ENCODE results near the gene VNN1. TPM values are rescaled to one million over a fixed set of nuclear protein-coding genes. Genes with fewer than 3 reads are reported as not detected.
"Not testable (repeated sequence)": the region's sequence is repeated elsewhere in the genome, so short reads cannot be mapped to it uniquely, and the experiment has no call there.

The VNN1 gene
- polyA plus RNA-seq, 2 donors, result 0.28 to 0.29 TPM

GRCh38 chr6:132708771-132709170, 5.1 kb downstream of the VNN1 start:
- Histone ChIP-seq H3K9me3 (ENCODE audit: control insufficient read depth in 2 of 2, insufficient read depth in 1 of 2, low read depth in 1 of 2, low read length in 1 of 2) (no peaks in the 10 kb centered on the region), H3K36me3 (ENCODE audit: control insufficient read depth in 2 of 2, insufficient read depth in 2 of 2, low read length in 1 of 2) (no peaks in the 10 kb centered on the region), H3K4me1 (ENCODE audit: control insufficient read depth in 2 of 2, insufficient read depth in 2 of 2, low read length in 1 of 2) (no peaks in the 10 kb centered on the region), H3K27ac (ENCODE audit: low read depth in 2 of 2, low read length in 1 of 2) (no peak overlapping the region), H3K4me3 (ENCODE audit: low read depth in 1 of 2, low read length in 2 of 2) (no peak overlapping the region), H3K27me3 (ENCODE audit: control insufficient read depth in 1 of 2, insufficient read depth in 2 of 2, low read length in 2 of 2) (no peaks in the 10 kb centered on the region)
- WGBS, 2 donors, result 88 to 91% methylated on average over 3 of the region's 3 CpGs

GRCh38 chr6:132708002-132708401, 5.9 kb downstream of the VNN1 start:
- H3K4me1 ChIP-seq (ENCODE audit: control insufficient read depth in 2 of 2, insufficient read depth in 2 of 2, low read length in 1 of 2), result no peaks in the 10 kb centered on the region
- no peaks in the 10 kb centered on the region for H3K36me3 ChIP-seq (ENCODE audit: control insufficient read depth in 2 of 2, insufficient read depth in 2 of 2, low read length in 1 of 2)
- no peak overlapping the region for H3K27ac ChIP-seq (ENCODE audit: low read depth in 2 of 2, low read length in 1 of 2)
- no peak overlapping the region for H3K4me3 ChIP-seq (ENCODE audit: low read depth in 1 of 2, low read length in 2 of 2)
- no peaks in the 10 kb centered on the region for H3K9me3 ChIP-seq (ENCODE audit: control insufficient read depth in 2 of 2, insufficient read depth in 1 of 2, low read depth in 1 of 2, low read length in 1 of 2)
- no peaks in the 10 kb centered on the region for H3K27me3 ChIP-seq (ENCODE audit: control insufficient read depth in 1 of 2, insufficient read depth in 2 of 2, low read length in 2 of 2)

- H3K4me1 ChIP-seq (ENCODE audit: control insufficient read depth in 2 of 2, insufficient read depth in 2 of 2, low read length in 1 of 2); H3K36me3 ChIP-seq (ENCODE audit: control insufficient read depth in 2 of 2, insufficient read depth in 2 of 2, low read length in 1 of 2); H3K27ac ChIP-seq (ENCODE audit: low read depth in 2 of 2, low read length in 1 of 2); H3K4me3 ChIP-seq (ENCODE audit: low read depth in 1 of 2, low read length in 2 of 2); H3K9me3 ChIP-seq (ENCODE audit: control insufficient read depth in 2 of 2, insufficient read depth in 1 of 2, low read depth in 1 of 2, low read length in 1 of 2); H3K27me3 ChIP-seq (ENCODE audit: control insufficient read depth in 1 of 2, insufficient read depth in 2 of 2, low read length in 2 of 2): not testable (repeated sequence)
- 80 to 86% methylated on average over 4 of the region's 4 CpGs for WGBS, 2 donors
Observed at GRCh38 chr6:132706756-132707155, 7.1 kb downstream of the VNN1 start.

GRCh38 chr6:132703936-132704335, 9.9 kb downstream of the VNN1 start:
- no peak overlapping the region for H3K4me3 ChIP-seq (ENCODE audit: low read depth in 1 of 2, low read length in 2 of 2)

GRCh38 chr6:132698608-132699007, 15.2 kb downstream of the VNN1 start:
- no peaks in the 10 kb centered on the region for H3K36me3 ChIP-seq (ENCODE audit: control insufficient read depth in 2 of 2, insufficient read depth in 2 of 2, low read length in 1 of 2)
- H3K27ac ChIP-seq (ENCODE audit: low read depth in 2 of 2, low read length in 1 of 2), result no peak overlapping the region
- 17 to 67% methylated on average over 1 of the region's 1 CpG for WGBS, 2 donors
- H3K9me3 ChIP-seq (ENCODE audit: control insufficient read depth in 2 of 2, insufficient read depth in 1 of 2, low read depth in 1 of 2, low read length in 1 of 2), result no peaks in the 10 kb centered on the region
- H3K4me3 ChIP-seq (ENCODE audit: low read depth in 1 of 2, low read length in 2 of 2), result no peak overlapping the region
- H3K4me1 ChIP-seq (ENCODE audit: control insufficient read depth in 2 of 2, insufficient read depth in 2 of 2, low read length in 1 of 2), result no peaks in the 10 kb centered on the region
- H3K27me3 ChIP-seq (ENCODE audit: control insufficient read depth in 1 of 2, insufficient read depth in 2 of 2, low read length in 2 of 2), result no peaks in the 10 kb centered on the region

More at GRCh38 chr6:132703936-132704335, 9.9 kb downstream of the VNN1 start:
- H3K27ac ChIP-seq (ENCODE audit: low read depth in 2 of 2, low read length in 1 of 2), result no peak overlapping the region
- no peaks in the 10 kb centered on the region for H3K36me3 ChIP-seq (ENCODE audit: control insufficient read depth in 2 of 2, insufficient read depth in 2 of 2, low read length in 1 of 2)
- H3K27me3 ChIP-seq (ENCODE audit: control insufficient read depth in 1 of 2, insufficient read depth in 2 of 2, low read length in 2 of 2), result no peaks in the 10 kb centered on the region
- H3K9me3 ChIP-seq (ENCODE audit: control insufficient read depth in 2 of 2, insufficient read depth in 1 of 2, low read depth in 1 of 2, low read length in 1 of 2), result no peaks in the 10 kb centered on the region
- H3K4me1 ChIP-seq (ENCODE audit: control insufficient read depth in 2 of 2, insufficient read depth in 2 of 2, low read length in 1 of 2), result no peaks in the 10 kb centered on the region

- WGBS, 2 donors, result 18 to 32% methylated on average over 1 of the region's 1 CpG
- Histone ChIP-seq H3K4me1 (ENCODE audit: control insufficient read depth in 2 of 2, insufficient read depth in 2 of 2, low read length in 1 of 2) (no peaks in the 10 kb centered on the region), H3K36me3 (ENCODE audit: control insufficient read depth in 2 of 2, insufficient read depth in 2 of 2, low read length in 1 of 2) (no peaks in the 10 kb centered on the region), H3K4me3 (ENCODE audit: low read depth in 1 of 2, low read length in 2 of 2) (no peak overlapping the region), H3K27ac (ENCODE audit: low read depth in 2 of 2, low read length in 1 of 2) (no peak overlapping the region), H3K9me3 (ENCODE audit: control insufficient read depth in 2 of 2, insufficient read depth in 1 of 2, low read depth in 1 of 2, low read length in 1 of 2) (no peaks in the 10 kb centered on the region), H3K27me3 (ENCODE audit: control insufficient read depth in 1 of 2, insufficient read depth in 2 of 2, low read length in 2 of 2) (no peaks in the 10 kb centered on the region)
Observed at GRCh38 chr6:132695773-132696172, 18.1 kb downstream of the VNN1 start.

GRCh38 chr6:132693478-132693877, 20.4 kb downstream of the VNN1 start:
- no peaks in the 10 kb centered on the region for H3K4me1 ChIP-seq (ENCODE audit: control insufficient read depth in 2 of 2, insufficient read depth in 2 of 2, low read length in 1 of 2)
- 56 to 71% methylated on average over 3 of the region's 3 CpGs for WGBS, 2 donors
- H3K27ac ChIP-seq (ENCODE audit: low read depth in 2 of 2, low read length in 1 of 2), result no peak overlapping the region
- no peaks in the 10 kb centered on the region for H3K36me3 ChIP-seq (ENCODE audit: control insufficient read depth in 2 of 2, insufficient read depth in 2 of 2, low read length in 1 of 2)
- no peaks in the 10 kb centered on the region for H3K9me3 ChIP-seq (ENCODE audit: control insufficient read depth in 2 of 2, insufficient read depth in 1 of 2, low read depth in 1 of 2, low read length in 1 of 2)
- no peak overlapping the region for H3K4me3 ChIP-seq (ENCODE audit: low read depth in 1 of 2, low read length in 2 of 2)
- H3K27me3 ChIP-seq (ENCODE audit: control insufficient read depth in 1 of 2, insufficient read depth in 2 of 2, low read length in 2 of 2), result no peaks in the 10 kb centered on the region

- no peaks in the 10 kb centered on the region for H3K27me3 ChIP-seq (ENCODE audit: control insufficient read depth in 1 of 2, insufficient read depth in 2 of 2, low read length in 2 of 2)
- H3K4me1 ChIP-seq (ENCODE audit: control insufficient read depth in 2 of 2, insufficient read depth in 2 of 2, low read length in 1 of 2), result no peaks in the 10 kb centered on the region
- WGBS, 2 donors, result 73 to 78% methylated on average over 4 of the region's 4 CpGs
- no peak overlapping the region for H3K4me3 ChIP-seq (ENCODE audit: low read depth in 1 of 2, low read length in 2 of 2)
- no peaks in the 10 kb centered on the region for H3K36me3 ChIP-seq (ENCODE audit: control insufficient read depth in 2 of 2, insufficient read depth in 2 of 2, low read length in 1 of 2)
- no peak overlapping the region for H3K27ac ChIP-seq (ENCODE audit: low read depth in 2 of 2, low read length in 1 of 2)
- H3K9me3 ChIP-seq (ENCODE audit: control insufficient read depth in 2 of 2, insufficient read depth in 1 of 2, low read depth in 1 of 2, low read length in 1 of 2), result no peaks in the 10 kb centered on the region
Observed at GRCh38 chr6:132690678-132691077, 23.2 kb downstream of the VNN1 start.

GRCh38 chr6:132687306-132687705, 26.5 kb downstream of the VNN1 start:
- Histone ChIP-seq H3K9me3 (ENCODE audit: control insufficient read depth in 2 of 2, insufficient read depth in 1 of 2, low read depth in 1 of 2, low read length in 1 of 2) (no peaks in the 10 kb centered on the region), H3K36me3 (ENCODE audit: control insufficient read depth in 2 of 2, insufficient read depth in 2 of 2, low read length in 1 of 2) (no peaks in the 10 kb centered on the region), H3K4me1 (ENCODE audit: control insufficient read depth in 2 of 2, insufficient read depth in 2 of 2, low read length in 1 of 2) (no peaks in the 10 kb centered on the region), H3K27ac (ENCODE audit: low read depth in 2 of 2, low read length in 1 of 2) (no peak overlapping the region), H3K27me3 (ENCODE audit: control insufficient read depth in 1 of 2, insufficient read depth in 2 of 2, low read length in 2 of 2) (no peaks in the 10 kb centered on the region), H3K4me3 (ENCODE audit: low read depth in 1 of 2, low read length in 2 of 2) (no peak overlapping the region)
- 46 to 51% methylated on average over 5 of the region's 5 CpGs for WGBS, 2 donors

- Histone ChIP-seq H3K9me3 (ENCODE audit: control insufficient read depth in 2 of 2, insufficient read depth in 1 of 2, low read depth in 1 of 2, low read length in 1 of 2) (no peaks in the 10 kb centered on the region), H3K27me3 (ENCODE audit: control insufficient read depth in 1 of 2, insufficient read depth in 2 of 2, low read length in 2 of 2) (no peaks in the 10 kb centered on the region), H3K4me3 (ENCODE audit: low read depth in 1 of 2, low read length in 2 of 2) (no peak overlapping the region), H3K27ac (ENCODE audit: low read depth in 2 of 2, low read length in 1 of 2) (no peak overlapping the region), H3K36me3 (ENCODE audit: control insufficient read depth in 2 of 2, insufficient read depth in 2 of 2, low read length in 1 of 2) (no peaks in the 10 kb centered on the region), H3K4me1 (ENCODE audit: control insufficient read depth in 2 of 2, insufficient read depth in 2 of 2, low read length in 1 of 2) (no peaks in the 10 kb centered on the region)
- 95 to 96% methylated on average over 3 of the region's 3 CpGs for WGBS, 2 donors
Observed at GRCh38 chr6:132686531-132686930, 27.3 kb downstream of the VNN1 start.
